Caco-2 (cell line): ENCODE measurements around the gene FBXW12. TPM values are rescaled to one million over a fixed set of nuclear protein-coding genes. Genes with fewer than 3 reads are reported as not detected.
"Not testable (repeated sequence)": the region's sequence is repeated elsewhere in the genome, so short reads cannot be mapped to it uniquely, and the experiment has no call there.

Experiments used
- BruUV-seq: library from RNA; stranded (reverse); fragments of 400-500 nt; replicated peaks from 2 replicates; lab custom pipeline; 2021; lab: Mats Ljungman, UMichigan
- CTCF ChIA-PET: fragments of 300-600 bp; sonication (Branson Sonifier 250); formaldehyde crosslinking; loops from one replicate; lab custom pipeline; 2022; ENCODE audit warnings: antibody characterized with exemption; lab: Charles Lee
- POLR2A ChIA-PET: fragments of 300-600 bp; sonication (Branson Sonifier 250); formaldehyde crosslinking; loops from one replicate; lab custom pipeline; 2022; ENCODE audit warnings: antibody characterized with exemption; lab: Charles Lee
- DNase-seq, 2 experiments: peaks; one replicate each; pipeline versions ENCODE4 v3.0.0 to v3.0.0-alpha.2; 2020 to 2022
- H3K27me3 ChIP-seq: replicated peaks from 2 replicates; pipeline ENCODE4 v1.6.0; 2011; ENCODE audit warnings: low read length; ENCODE audit not compliant: control insufficient read depth, insufficient read depth
- H3K36me3 ChIP-seq: 2 replicates; pipeline ENCODE4 v1.5.1; 2011; ENCODE audit warnings: low read length; ENCODE audit not compliant: control insufficient read depth, insufficient read depth
- H3K4me1 ChIP-seq: fragments of 250-450 bp; sonication (Bioruptor Pico); 2 replicates; pipeline ENCODE4 v1.5.1; 2020; ENCODE audit warnings: mild to moderate bottlenecking
- H3K4me3 ChIP-seq: 2 replicates; pipeline ENCODE4 v1.5.1; 2011; ENCODE audit warnings: low read depth, mild to moderate bottlenecking, control low read depth, low read length
- H3K9me3 ChIP-seq: fragments of 250-450 bp; sonication (Bioruptor Pico); 2 replicates; pipeline ENCODE4 v1.5.1; 2020; ENCODE audit warnings: mild to moderate bottlenecking, moderate library complexity
- H3K27ac Mint-ChIP-seq: one replicate; pipeline ENCODE4 v1.8.0; 2022; ENCODE audit warnings: mixed read lengths; ENCODE audit not compliant: unreplicated experiment
- H3K27me3 Mint-ChIP-seq: one replicate; pipeline ENCODE4 v1.8.0; 2022; ENCODE audit warnings: mixed read lengths; ENCODE audit not compliant: insufficient read depth, unreplicated experiment
- H3K36me3 Mint-ChIP-seq: one replicate; pipeline ENCODE4 v1.8.0; 2022; ENCODE audit warnings: mild to moderate bottlenecking, mixed read lengths; ENCODE audit not compliant: insufficient read depth, unreplicated experiment
- H3K4me1 Mint-ChIP-seq: one replicate; pipeline ENCODE4 v1.8.0; 2022; ENCODE audit warnings: low read depth, mixed read lengths; ENCODE audit not compliant: unreplicated experiment
- H3K4me3 Mint-ChIP-seq: one replicate; pipeline ENCODE4 v1.8.0; 2022; ENCODE audit warnings: mild to moderate bottlenecking, moderate library complexity, mixed read lengths; ENCODE audit not compliant: unreplicated experiment
- H3K9me3 Mint-ChIP-seq: one replicate; pipeline ENCODE4 v1.8.0; 2022; ENCODE audit warnings: mixed read lengths; ENCODE audit not compliant: unreplicated experiment
- intact Hi-C: fragments of 100-400 bp; cut with micrococcal nuclease; formaldehyde crosslinking; loops from one replicate; pipeline ENCODE4 v1.10.0; 2022; ENCODE audit not compliant: unreplicated experiment
- total RNA-seq: library from RNA; stranded (reverse); gene quantifications from 2 replicates; pipeline ENCODE4 v1.2.3, GENCODE V29; 2022
- TF ChIP-seq, protein P1 (sequence below), 2 experiments: fragments of 200-600 bp in 1 of 2; IDR thresholded peaks; 1 replicate in 1 of 2; 2 replicates in 1 of 2; pipeline versions ENCODE4 v1.5.1 to v1.8.0; 2011 to 2022; ENCODE audit warnings: antibody characterized with exemption in 1 of 2, control low read depth in 1 of 2, inconsistent platforms in 1 of 2, low read depth in 1 of 2, low read length in 1 of 2, mild to moderate bottlenecking in 1 of 2, moderate library complexity in 1 of 2; ENCODE audit not compliant: insufficient read depth in 1 of 2, severe bottlenecking in 1 of 2, unreplicated experiment in 1 of 2

The FBXW12 gene
- total RNA-seq, 1 experiment from 2014 or later, result 1.7 TPM

DNA sequence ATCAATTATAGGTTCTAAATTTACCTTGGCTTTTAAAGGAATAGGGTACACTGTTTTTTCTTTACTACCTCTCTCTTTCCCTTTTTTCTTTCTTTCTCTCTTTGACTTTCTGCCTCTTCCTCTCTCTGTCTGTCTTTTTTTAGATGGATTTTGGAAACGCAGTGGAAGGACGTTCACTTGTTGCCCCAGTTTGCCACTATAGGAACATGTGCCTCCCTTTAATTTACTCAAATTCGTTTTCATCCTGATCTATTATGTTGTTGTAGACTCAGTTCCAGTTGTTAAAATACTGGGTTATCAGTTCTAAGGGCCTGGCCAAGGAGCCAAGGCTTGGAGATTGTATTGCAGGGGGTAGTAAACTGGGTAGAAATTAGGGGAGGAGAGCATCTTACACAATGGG lies 37.4 kb upstream of the FBXW12 start:
- Mint-ChIP-seq H3K9me3 (no peaks in the 10 kb centered on the region), H3K4me3 (no peak overlapping the region), H3K4me1 (peaks cover 6% of the 10 kb centered on the region), H3K36me3 (no peaks in the 10 kb centered on the region), H3K27me3 (no peaks in the 10 kb centered on the region), H3K27ac (no peak overlapping the region)
- H3K36me3 ChIP-seq, result no peaks in the 10 kb centered on the region
- H3K27me3 ChIP-seq, result no peaks in the 10 kb centered on the region
- ChIA-PET POLR2A (no interaction called here), CTCF (no interaction called here)
- H3K4me1 ChIP-seq, result 0 out of 2 replicates have a peak, but pooled peaks cover 3% of the 10 kb centered on the region
- no peak for DNase-seq
- intact Hi-C loops, result no loop called here
- no peak overlapping the region for H3K4me3 ChIP-seq
- BruUV-seq, result no TSS peak
- TF ChIP-seq, protein P1, sequence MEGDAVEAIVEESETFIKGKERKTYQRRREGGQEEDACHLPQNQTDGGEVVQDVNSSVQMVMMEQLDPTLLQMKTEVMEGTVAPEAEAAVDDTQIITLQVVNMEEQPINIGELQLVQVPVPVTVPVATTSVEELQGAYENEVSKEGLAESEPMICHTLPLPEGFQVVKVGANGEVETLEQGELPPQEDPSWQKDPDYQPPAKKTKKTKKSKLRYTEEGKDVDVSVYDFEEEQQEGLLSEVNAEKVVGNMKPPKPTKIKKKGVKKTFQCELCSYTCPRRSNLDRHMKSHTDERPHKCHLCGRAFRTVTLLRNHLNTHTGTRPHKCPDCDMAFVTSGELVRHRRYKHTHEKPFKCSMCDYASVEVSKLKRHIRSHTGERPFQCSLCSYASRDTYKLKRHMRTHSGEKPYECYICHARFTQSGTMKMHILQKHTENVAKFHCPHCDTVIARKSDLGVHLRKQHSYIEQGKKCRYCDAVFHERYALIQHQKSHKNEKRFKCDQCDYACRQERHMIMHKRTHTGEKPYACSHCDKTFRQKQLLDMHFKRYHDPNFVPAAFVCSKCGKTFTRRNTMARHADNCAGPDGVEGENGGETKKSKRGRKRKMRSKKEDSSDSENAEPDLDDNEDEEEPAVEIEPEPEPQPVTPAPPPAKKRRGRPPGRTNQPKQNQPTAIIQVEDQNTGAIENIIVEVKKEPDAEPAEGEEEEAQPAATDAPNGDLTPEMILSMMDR (IDR thresholded peaks at IDR 0.05; ENCODE audit: insufficient read depth in 1 of 2, low read depth in 1 of 2, low read length in 1 of 2, severe bottlenecking in 1 of 2, unreplicated experiment in 1 of 2), result no peak
- no peaks in the 10 kb centered on the region for H3K9me3 ChIP-seq

DNA sequence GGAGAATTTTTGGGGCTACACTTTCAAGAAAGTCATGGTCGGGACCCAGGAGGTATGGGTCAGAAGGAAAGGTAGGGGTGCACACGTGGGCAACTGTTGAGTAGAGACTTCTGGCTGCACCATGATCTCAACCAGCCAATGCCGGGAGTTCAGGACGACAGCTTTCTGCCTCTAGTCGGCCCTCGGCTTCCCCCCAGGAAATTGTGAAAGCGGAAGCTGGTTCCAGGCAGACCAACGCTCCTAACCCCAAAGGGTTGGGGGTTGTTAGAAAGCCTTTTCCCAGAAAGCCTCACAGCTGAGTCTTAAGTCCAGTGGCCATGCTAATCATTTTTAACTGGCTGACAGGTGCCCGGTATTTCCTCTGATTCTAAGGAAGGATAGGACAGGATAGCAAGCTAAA lies 36.7 kb upstream of the FBXW12 start:
- CTCF ChIA-PET, H3K36me3 ChIP-seq, H3K4me1 Mint-ChIP-seq, H3K27me3 Mint-ChIP-seq, H3K9me3 ChIP-seq, H3K4me1 ChIP-seq, intact Hi-C loops, H3K4me3 ChIP-seq, H3K4me3 Mint-ChIP-seq, DNase-seq, H3K9me3 Mint-ChIP-seq, H3K27ac Mint-ChIP-seq, H3K36me3 Mint-ChIP-seq, BruUV-seq, H3K27me3 ChIP-seq, POLR2A ChIA-PET: not testable (repeated sequence)

DNA sequence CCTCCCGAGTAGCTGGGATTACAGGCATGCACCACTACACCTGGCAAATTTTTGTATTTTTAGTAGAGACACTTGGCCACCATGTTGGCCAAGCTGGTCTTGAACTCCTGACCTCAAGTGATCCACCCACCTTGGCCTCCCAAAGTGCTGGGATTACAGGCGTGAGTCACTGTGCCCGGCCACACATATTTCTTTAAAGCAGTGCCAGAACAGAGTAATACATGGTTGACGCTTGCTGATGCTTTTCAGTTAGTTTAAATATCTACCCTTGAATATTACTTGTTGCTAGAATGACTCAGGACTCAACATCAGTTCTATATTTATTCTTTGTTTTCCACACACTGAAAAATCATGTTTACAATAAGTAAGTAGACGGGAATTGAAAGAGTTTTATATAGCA lies 34.5 kb upstream of the FBXW12 start:
- H3K27me3 ChIP-seq, intact Hi-C loops, H3K27ac Mint-ChIP-seq, H3K36me3 ChIP-seq, H3K9me3 ChIP-seq, BruUV-seq, H3K27me3 Mint-ChIP-seq, H3K4me3 ChIP-seq, H3K4me1 ChIP-seq, POLR2A ChIA-PET, DNase-seq, H3K9me3 Mint-ChIP-seq, CTCF ChIA-PET, H3K4me3 Mint-ChIP-seq, H3K36me3 Mint-ChIP-seq, H3K4me1 Mint-ChIP-seq: not testable (repeated sequence)

DNA sequence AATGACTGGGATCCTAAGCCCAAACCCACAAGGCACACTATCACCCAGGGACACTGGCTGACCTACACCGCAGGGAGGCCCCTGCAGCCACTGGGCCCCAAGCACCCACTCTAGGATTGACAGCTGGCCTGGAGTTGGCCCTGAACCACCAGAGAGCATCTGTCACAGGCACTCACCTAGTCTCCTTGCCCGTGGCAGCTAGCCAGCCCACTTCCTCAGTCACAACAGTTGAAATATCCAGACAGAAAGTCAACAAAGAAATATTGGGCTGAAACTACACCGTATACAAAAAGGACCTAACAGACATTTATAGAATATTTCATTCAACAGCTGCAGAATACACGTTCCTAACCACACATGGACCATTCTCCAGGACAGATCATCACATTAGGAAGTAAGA lies 33.4 kb upstream of the FBXW12 start:
- CTCF ChIA-PET, result interaction anchor here (1.0 kb wide), 1 partner anchor 10 kb away, joined by 4 read pairs; no protein-coding TSS in a partner anchor
- no TSS peak for BruUV-seq
- Histone ChIP-seq H3K4me3 (no peak overlapping the region), H3K4me1 (peaks cover 17% of the 10 kb centered on the region), H3K9me3 (no peaks in the 10 kb centered on the region), H3K36me3 (no peaks in the 10 kb centered on the region), H3K27me3 (no peaks in the 10 kb centered on the region)
- TF ChIP-seq, protein P1 (IDR thresholded peaks at IDR 0.05; ENCODE audit: insufficient read depth in 1 of 2, low read depth in 1 of 2, low read length in 1 of 2, severe bottlenecking in 1 of 2, unreplicated experiment in 1 of 2), result no peak
- H3K4me1 Mint-ChIP-seq, result peaks cover 16% of the 10 kb centered on the region
- H3K4me3 Mint-ChIP-seq, result no peak overlapping the region
- no peak for DNase-seq
- H3K27ac Mint-ChIP-seq, result no peak overlapping the region
- POLR2A ChIA-PET, result no interaction called here
- intact Hi-C loops, result no loop called here
- no peaks in the 10 kb centered on the region for H3K27me3 Mint-ChIP-seq
- H3K36me3 Mint-ChIP-seq, result no peaks in the 10 kb centered on the region
- no peaks in the 10 kb centered on the region for H3K9me3 Mint-ChIP-seq
